SK-N-MC (cell line): ENCODE data around the gene PLA2G7.

ENCODE experiments used
- EZH2 ChIP-seq: fragments of 200-600 bp; sonication (generic); IDR thresholded peaks from one replicate; pipeline ENCODE4 v1.6.1; 2017; ENCODE audit warnings: antibody characterized with exemption
- FOXP2 ChIP-seq: optimal IDR thresholded peaks from 2 replicates; pipeline ENCODE3; 2011; ENCODE audit warnings: mild to moderate bottlenecking, moderate library complexity; ENCODE audit not compliant: insufficient read depth; ENCODE audit errors: extremely low read length, control extremely low read depth
- POLR2AphosphoS5 ChIP-seq: IDR thresholded peaks from 2 replicates; pipeline ENCODE4 v1.6.1; 2012; ENCODE audit warnings: mild to moderate bottlenecking, low read depth, low read length, borderline replicate concordance

DNA sequence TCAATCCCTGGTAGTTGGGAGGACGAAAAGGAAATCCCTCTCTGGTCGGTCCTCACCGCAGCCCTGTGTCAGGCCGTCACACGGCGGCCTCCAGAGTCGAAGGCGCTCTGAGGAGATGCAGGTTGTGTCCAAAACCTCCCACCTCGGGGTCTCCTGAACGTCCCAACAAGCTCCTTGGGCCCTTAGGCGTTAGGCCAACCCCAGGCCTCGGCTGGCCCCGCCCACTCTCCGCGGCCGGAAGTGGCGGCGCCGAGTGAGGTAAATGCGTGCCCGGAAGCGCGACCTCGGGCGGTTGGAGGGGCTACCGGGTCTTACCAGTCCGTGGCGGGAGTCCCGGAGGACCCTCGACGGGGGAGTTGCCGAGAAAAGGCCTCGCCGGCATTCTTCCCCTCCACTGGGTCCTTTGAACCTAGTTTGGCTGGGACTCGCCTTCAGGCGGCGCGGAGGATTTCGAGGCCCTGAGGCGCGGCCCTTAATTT lies 47.5 kb downstream of the PLA2G7 start, which contains the start of gene TDRD6:
- no peak for TF ChIP-seq EZH2
- TF ChIP-seq POLR2AphosphoS5, result no peak
- no peak for TF ChIP-seq FOXP2
